ENCODE results near the gene SFT2D2.

DNA sequence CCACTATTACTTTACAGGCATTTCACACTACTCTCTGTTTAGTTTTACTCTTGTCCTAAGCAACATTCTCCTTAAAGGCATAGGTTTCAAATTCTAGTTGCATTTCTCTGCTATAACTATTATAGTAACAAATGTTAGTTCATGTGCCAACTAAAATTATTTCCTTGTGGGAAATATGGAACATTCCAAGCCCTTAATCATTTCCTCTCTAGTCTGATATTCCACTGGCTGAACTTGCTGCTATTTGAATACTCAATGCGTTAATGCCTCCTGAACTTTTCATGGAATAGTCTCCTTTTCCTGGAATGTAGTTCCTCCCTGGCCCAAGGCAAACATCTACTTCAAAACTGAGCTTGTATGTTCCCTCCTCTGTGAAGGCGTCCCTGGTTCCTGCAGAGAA is 35.6 kb downstream of the SFT2D2 start:
- TF ChIP-seq, protein P1, sequence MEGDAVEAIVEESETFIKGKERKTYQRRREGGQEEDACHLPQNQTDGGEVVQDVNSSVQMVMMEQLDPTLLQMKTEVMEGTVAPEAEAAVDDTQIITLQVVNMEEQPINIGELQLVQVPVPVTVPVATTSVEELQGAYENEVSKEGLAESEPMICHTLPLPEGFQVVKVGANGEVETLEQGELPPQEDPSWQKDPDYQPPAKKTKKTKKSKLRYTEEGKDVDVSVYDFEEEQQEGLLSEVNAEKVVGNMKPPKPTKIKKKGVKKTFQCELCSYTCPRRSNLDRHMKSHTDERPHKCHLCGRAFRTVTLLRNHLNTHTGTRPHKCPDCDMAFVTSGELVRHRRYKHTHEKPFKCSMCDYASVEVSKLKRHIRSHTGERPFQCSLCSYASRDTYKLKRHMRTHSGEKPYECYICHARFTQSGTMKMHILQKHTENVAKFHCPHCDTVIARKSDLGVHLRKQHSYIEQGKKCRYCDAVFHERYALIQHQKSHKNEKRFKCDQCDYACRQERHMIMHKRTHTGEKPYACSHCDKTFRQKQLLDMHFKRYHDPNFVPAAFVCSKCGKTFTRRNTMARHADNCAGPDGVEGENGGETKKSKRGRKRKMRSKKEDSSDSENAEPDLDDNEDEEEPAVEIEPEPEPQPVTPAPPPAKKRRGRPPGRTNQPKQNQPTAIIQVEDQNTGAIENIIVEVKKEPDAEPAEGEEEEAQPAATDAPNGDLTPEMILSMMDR (IDR thresholded peaks at IDR 0.05), result no peak
- TF ChIP-seq EZH2 (IDR thresholded peaks at IDR 0.05), result no peak
- no peak for TF ChIP-seq EZH2phosphoT487 (IDR thresholded peaks at IDR 0.05)

Measured in neural progenitor cell (in vitro differentiated cells).